ENCODE data around the gene CEP135. TPM values are rescaled to one million over a fixed set of nuclear protein-coding genes. Genes with fewer than 3 reads are reported as not detected.

Gene CEP135
- total RNA-seq, 2 donors from 2014 or later: 5.3 to 12.2 TPM

GRCh38 chr4:56050625-56051024 is 101.9 kb downstream of the CEP135 start:
- H3K27me3 ChIP-seq (replicated peaks; ENCODE audit: insufficient read depth): no peaks in the 10 kb centered on the region
- DNase-seq (ENCODE audit: low spot score): no peak
- ATAC-seq (ENCODE audit: insufficient number of reproducible peaks, low FRiP score, low read depth): no peak
- peaks cover 0 to 11% of the 10 kb centered on the region in 2 donors for H3K4me1 ChIP-seq (ENCODE audit: control insufficient read depth in 1 of 2, low read depth in 2 of 2)
- no peak overlapping the region for H3K27ac ChIP-seq
- H3K4me3 ChIP-seq: no peak overlapping the region
- no peaks in the 10 kb centered on the region for H3K9me3 ChIP-seq
- no peak for TF ChIP-seq CTCF (IDR thresholded peaks at IDR 0.05)
- no peaks in the 10 kb centered on the region for H3K36me3 ChIP-seq

GRCh38 chr4:56051029-56051709 is 102.4 kb downstream of the CEP135 start:
- no peaks in the 10 kb centered on the region for H3K27me3 ChIP-seq (replicated peaks; ENCODE audit: insufficient read depth)
- H3K27ac ChIP-seq: no peak overlapping the region
- ATAC-seq (ENCODE audit: insufficient number of reproducible peaks, low FRiP score, low read depth) (no peak), DNase-seq (ENCODE audit: low spot score) (no peak)
- TF ChIP-seq CTCF (IDR thresholded peaks at IDR 0.05): no peak
- no peak overlapping the region for H3K4me3 ChIP-seq
- no peaks in the 10 kb centered on the region for H3K9me3 ChIP-seq
- peaks cover 0 to 11% of the 10 kb centered on the region in 2 donors for H3K4me1 ChIP-seq (ENCODE audit: control insufficient read depth in 1 of 2, low read depth in 2 of 2)
- H3K36me3 ChIP-seq: no peaks in the 10 kb centered on the region

GRCh38 chr4:56051710-56052075 is 102.9 kb downstream of the CEP135 start:
- H3K36me3 ChIP-seq: no peaks in the 10 kb centered on the region
- H3K27me3 ChIP-seq (replicated peaks; ENCODE audit: insufficient read depth): no peaks in the 10 kb centered on the region
- H3K4me1 ChIP-seq (ENCODE audit: control insufficient read depth in 1 of 2, low read depth in 2 of 2): peaks cover 0 to 11% of the 10 kb centered on the region in 2 donors
- DNase-seq (ENCODE audit: low spot score) (no peak), ATAC-seq (ENCODE audit: insufficient number of reproducible peaks, low FRiP score, low read depth) (no peak)
- H3K9me3 ChIP-seq: no peaks in the 10 kb centered on the region
- no peak overlapping the region for H3K27ac ChIP-seq
- TF ChIP-seq CTCF (IDR thresholded peaks at IDR 0.05): no peak
- H3K4me3 ChIP-seq: no peak overlapping the region

DNA sequence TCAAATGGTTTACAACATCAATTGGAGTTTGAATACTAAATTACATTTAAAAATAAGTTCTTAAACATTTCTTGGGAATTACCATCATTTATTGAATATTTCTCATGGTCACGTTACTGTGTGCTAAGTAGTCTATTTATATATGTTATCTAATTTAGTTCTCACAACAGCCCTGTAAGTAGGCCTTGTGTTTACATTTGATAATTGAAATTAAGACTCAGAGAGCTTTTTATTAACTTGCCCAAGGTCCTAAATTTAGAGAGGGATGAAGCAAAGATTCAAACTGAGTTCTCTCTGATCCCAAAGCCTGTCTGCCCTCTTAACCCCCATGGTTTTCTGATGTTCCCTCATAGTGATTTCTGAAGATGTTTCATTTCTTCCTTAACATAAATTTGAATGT is 103.7 kb downstream of the CEP135 start:
- no peaks in the 10 kb centered on the region for H3K36me3 ChIP-seq
- H3K27me3 ChIP-seq (replicated peaks; ENCODE audit: insufficient read depth): no peaks in the 10 kb centered on the region
- no peaks in the 10 kb centered on the region for H3K9me3 ChIP-seq
- DNase-seq (ENCODE audit: low spot score) (no peak), ATAC-seq (ENCODE audit: insufficient number of reproducible peaks, low FRiP score, low read depth) (no peak)
- no peak for TF ChIP-seq CTCF (IDR thresholded peaks at IDR 0.05)
- no peak overlapping the region for H3K27ac ChIP-seq
- H3K4me3 ChIP-seq: no peak overlapping the region
- H3K4me1 ChIP-seq (ENCODE audit: control insufficient read depth in 1 of 2, low read depth in 2 of 2): peaks cover 0 to 11% of the 10 kb centered on the region in 2 donors

GRCh38 chr4:56052966-56053365 is 104.2 kb downstream of the CEP135 start:
- peaks cover 0 to 11% of the 10 kb centered on the region in 2 donors for H3K4me1 ChIP-seq (ENCODE audit: control insufficient read depth in 1 of 2, low read depth in 2 of 2)
- no peaks in the 10 kb centered on the region for H3K27me3 ChIP-seq (replicated peaks; ENCODE audit: insufficient read depth)
- DNase-seq (ENCODE audit: low spot score) (no peak), ATAC-seq (ENCODE audit: insufficient number of reproducible peaks, low FRiP score, low read depth) (no peak)
- no peak overlapping the region for H3K27ac ChIP-seq
- H3K9me3 ChIP-seq: no peaks in the 10 kb centered on the region
- TF ChIP-seq CTCF (IDR thresholded peaks at IDR 0.05): no peak
- H3K36me3 ChIP-seq: no peaks in the 10 kb centered on the region
- no peak overlapping the region for H3K4me3 ChIP-seq
